ENCODE data around the gene SNORC. TPM values are rescaled to one million over a fixed set of nuclear protein-coding genes. Genes with fewer than 3 reads are reported as not detected.

The SNORC gene
- total RNA-seq, 2 experiments from 2014 or later, result 2.1 to 2.4 TPM

DNA sequence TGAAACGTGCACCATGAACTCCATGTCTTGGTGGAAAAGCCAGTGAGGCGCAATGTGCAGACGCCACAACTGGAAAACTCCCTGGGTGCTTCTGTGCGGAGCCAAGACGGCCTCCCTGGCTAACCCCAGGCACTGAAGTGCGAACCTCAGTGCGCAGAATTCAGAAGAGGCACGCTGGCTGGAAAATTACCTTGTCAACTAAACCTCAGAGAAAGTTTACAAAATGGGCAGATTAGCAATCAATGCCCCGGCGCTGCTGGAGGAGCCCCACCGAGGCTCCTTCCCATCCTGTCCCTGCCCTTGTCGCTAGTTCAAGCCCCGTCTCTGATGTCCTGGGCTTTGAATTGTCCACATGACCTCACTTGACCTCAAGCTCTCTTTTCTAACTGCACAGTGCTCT, 22.2 kb downstream of the SNORC start:
- H3K27me3 Mint-ChIP-seq, result peaks cover 11% of the 10 kb centered on the region
- intact Hi-C loops (cut with micrococcal nuclease), result no loop called here
- TF ChIP-seq, protein P1, sequence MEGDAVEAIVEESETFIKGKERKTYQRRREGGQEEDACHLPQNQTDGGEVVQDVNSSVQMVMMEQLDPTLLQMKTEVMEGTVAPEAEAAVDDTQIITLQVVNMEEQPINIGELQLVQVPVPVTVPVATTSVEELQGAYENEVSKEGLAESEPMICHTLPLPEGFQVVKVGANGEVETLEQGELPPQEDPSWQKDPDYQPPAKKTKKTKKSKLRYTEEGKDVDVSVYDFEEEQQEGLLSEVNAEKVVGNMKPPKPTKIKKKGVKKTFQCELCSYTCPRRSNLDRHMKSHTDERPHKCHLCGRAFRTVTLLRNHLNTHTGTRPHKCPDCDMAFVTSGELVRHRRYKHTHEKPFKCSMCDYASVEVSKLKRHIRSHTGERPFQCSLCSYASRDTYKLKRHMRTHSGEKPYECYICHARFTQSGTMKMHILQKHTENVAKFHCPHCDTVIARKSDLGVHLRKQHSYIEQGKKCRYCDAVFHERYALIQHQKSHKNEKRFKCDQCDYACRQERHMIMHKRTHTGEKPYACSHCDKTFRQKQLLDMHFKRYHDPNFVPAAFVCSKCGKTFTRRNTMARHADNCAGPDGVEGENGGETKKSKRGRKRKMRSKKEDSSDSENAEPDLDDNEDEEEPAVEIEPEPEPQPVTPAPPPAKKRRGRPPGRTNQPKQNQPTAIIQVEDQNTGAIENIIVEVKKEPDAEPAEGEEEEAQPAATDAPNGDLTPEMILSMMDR (IDR thresholded peaks at IDR 0.05), result no peak
- H3K4me1 Mint-ChIP-seq (ENCODE audit: low read depth), result peaks cover 4% of the 10 kb centered on the region
- no peak overlapping the region for H3K27ac Mint-ChIP-seq
- DNase-seq (no peak), ATAC-seq (no peak)
- no peak overlapping the region for H3K4me3 Mint-ChIP-seq
- ChIA-PET POLR2A (no interaction called here), CTCF (no interaction called here)
- H3K36me3 Mint-ChIP-seq (ENCODE audit: low read depth), result no peaks in the 10 kb centered on the region
- H3K9me3 Mint-ChIP-seq, result no peaks in the 10 kb centered on the region

DNA sequence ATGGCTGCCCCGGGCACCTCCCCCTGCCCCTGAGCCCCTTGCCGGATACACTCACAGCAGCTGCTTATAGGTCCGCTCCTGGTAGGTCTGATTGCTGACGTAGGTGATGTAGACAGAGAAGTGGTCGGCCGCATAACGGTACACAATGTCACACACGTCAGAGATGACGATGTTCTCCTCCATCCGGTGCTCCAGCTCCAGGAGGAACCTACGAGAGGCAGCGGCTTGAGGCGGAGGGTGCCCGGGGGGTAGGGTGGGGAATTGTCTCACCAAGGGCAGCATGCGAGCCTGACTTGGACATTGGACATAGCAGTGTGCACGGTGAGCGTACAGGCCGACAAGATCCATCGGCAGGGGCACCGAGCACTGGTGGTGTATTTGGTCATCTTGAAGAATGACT, 22.8 kb downstream of the SNORC start:
- ATAC-seq (no peak), DNase-seq (no peak)
- H3K4me3 Mint-ChIP-seq, result no peak overlapping the region
- TF ChIP-seq, protein P1 (IDR thresholded peaks at IDR 0.05), result no peak
- H3K27me3 Mint-ChIP-seq, result peaks cover 11% of the 10 kb centered on the region
- ChIA-PET POLR2A (interaction anchor here (0.6 kb wide), 1 partner anchor 397 kb away, joined by 3 read pairs; no protein-coding TSS in a partner anchor), CTCF (no interaction called here)
- H3K4me1 Mint-ChIP-seq (ENCODE audit: low read depth), result peaks cover 6% of the 10 kb centered on the region
- intact Hi-C loops (cut with micrococcal nuclease), result no loop called here
- no peaks in the 10 kb centered on the region for H3K9me3 Mint-ChIP-seq
- H3K36me3 Mint-ChIP-seq (ENCODE audit: low read depth), result no peaks in the 10 kb centered on the region
- H3K27ac Mint-ChIP-seq, result no peak overlapping the region

GRCh38 chr2:232893834-232894233, 23.8 kb downstream of the SNORC start:
- H3K4me3 Mint-ChIP-seq, result no peak overlapping the region
- POLR2A ChIA-PET, result no interaction called here

DNA sequence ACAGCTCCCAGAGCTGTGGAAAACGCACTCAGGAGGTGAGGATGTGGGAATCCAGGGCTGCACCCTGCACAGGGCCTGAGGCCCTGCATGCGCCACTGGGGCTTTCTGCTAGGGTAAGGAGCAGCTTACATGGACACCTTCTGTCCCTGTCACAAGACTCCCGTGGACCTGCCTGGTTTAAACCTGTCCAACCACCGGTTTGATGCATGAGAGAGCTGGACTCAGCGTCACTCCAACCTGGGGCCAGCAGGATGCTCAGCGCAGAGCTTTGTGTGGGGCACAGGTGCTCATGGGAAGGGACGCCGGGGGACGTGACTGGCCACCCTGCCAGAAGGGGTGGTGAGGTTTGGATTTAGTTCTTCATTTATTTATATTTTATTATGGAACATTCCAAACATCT, 24.2 kb downstream of the SNORC start:
- ATAC-seq, result no peak
- peaks cover 6% of the 10 kb centered on the region for H3K4me1 Mint-ChIP-seq (ENCODE audit: low read depth)
- no peaks in the 10 kb centered on the region for H3K36me3 Mint-ChIP-seq (ENCODE audit: low read depth)
- POLR2A ChIA-PET, result no interaction called here
- intact Hi-C loops (cut with micrococcal nuclease), result no loop called here
- TF ChIP-seq, protein P1 (IDR thresholded peaks at IDR 0.05), result no peak
- no peak overlapping the region for H3K27ac Mint-ChIP-seq
- peaks cover 11% of the 10 kb centered on the region for H3K27me3 Mint-ChIP-seq
- CTCF ChIA-PET, result no interaction called here
- H3K9me3 Mint-ChIP-seq, result no peaks in the 10 kb centered on the region
- DNase-seq, result no peak
- no peak overlapping the region for H3K4me3 Mint-ChIP-seq

More at GRCh38 chr2:232893834-232894233, 23.8 kb downstream of the SNORC start:
- peaks cover 6% of the 10 kb centered on the region for H3K4me1 Mint-ChIP-seq (ENCODE audit: low read depth)
- intact Hi-C loops (cut with micrococcal nuclease), result no loop called here
- DNase-seq (no peak), ATAC-seq (no peak)
- no peaks in the 10 kb centered on the region for H3K36me3 Mint-ChIP-seq (ENCODE audit: low read depth)
- CTCF ChIA-PET, result no interaction called here
- H3K9me3 Mint-ChIP-seq, result no peaks in the 10 kb centered on the region
- no peak overlapping the region for H3K27ac Mint-ChIP-seq
- TF ChIP-seq, protein P1 (IDR thresholded peaks at IDR 0.05), result no peak
- H3K27me3 Mint-ChIP-seq, result peaks cover 11% of the 10 kb centered on the region

- H3K27ac Mint-ChIP-seq, result no peak overlapping the region
- H3K9me3 Mint-ChIP-seq, result no peaks in the 10 kb centered on the region
- ATAC-seq, result no peak
- TF ChIP-seq, protein P1 (IDR thresholded peaks at IDR 0.05), result no peak
- DNase-seq, result no peak
- no peak overlapping the region for H3K4me3 Mint-ChIP-seq
- peaks cover 6% of the 10 kb centered on the region for H3K4me1 Mint-ChIP-seq (ENCODE audit: low read depth)
- H3K36me3 Mint-ChIP-seq (ENCODE audit: low read depth), result no peaks in the 10 kb centered on the region
- ChIA-PET POLR2A (no interaction called here), CTCF (no interaction called here)
- intact Hi-C loops (cut with micrococcal nuclease), result no loop called here
- H3K27me3 Mint-ChIP-seq, result peaks cover 11% of the 10 kb centered on the region
These were observed 24.7 kb downstream of the SNORC start for GRCh38 chr2:232894746-232895145.

Measured in activated CD8-positive, alpha-beta T cell treated with anti-CD3 and anti-CD28 coated beads for 36 hours (primary cell).